GM23338 (cell line): ENCODE data around the gene AKR1C4. TPM values are rescaled to one million over a fixed set of nuclear protein-coding genes. Genes with fewer than 3 reads are reported as not detected.
"Not testable (repeated sequence)": the region's sequence is repeated elsewhere in the genome, so short reads cannot be mapped to it uniquely, and the experiment has no call there.

Source experiments
- ATAC-seq: fragments of 200-7000 bp; cut with Tn5 transposase; 3 replicates; pipeline ENCODE4 v1.9.1; 2020
- DNase-seq: peaks from one replicate; pipeline ENCODE4 v3.0.0-alpha.2; 2015; ENCODE audit warnings: low spot score
- H2AFZ ChIP-seq: fragments of 200-600 bp; sonication (generic); 2 replicates; pipeline ENCODE4 v1.8.0; 2016; ENCODE audit warnings: antibody characterized with exemption, mild to moderate bottlenecking, moderate library complexity
- H3F3A ChIP-seq: fragments of 200-600 bp; sonication (generic); replicated peaks from 2 replicates; pipeline ENCODE4 v1.8.0; 2017; ENCODE audit warnings: antibody characterized with exemption, mixed run types, low read depth
- H3K27ac ChIP-seq: fragments of 200-600 bp; sonication (generic); 2 replicates; pipeline ENCODE4 v1.6.1; 2016; ENCODE audit warnings: low read depth
- H3K27me3 ChIP-seq: fragments of 200-600 bp; sonication (generic); 2 replicates; pipeline ENCODE4 v1.8.0; 2016; ENCODE audit warnings: mild to moderate bottlenecking, mixed run types, moderate library complexity; ENCODE audit not compliant: insufficient read depth
- H3K36me3 ChIP-seq: fragments of 200-600 bp; sonication (generic); 2 replicates; pipeline ENCODE4 v1.8.0; 2016; ENCODE audit warnings: mild to moderate bottlenecking; ENCODE audit not compliant: insufficient read depth
- H3K4me1 ChIP-seq: fragments of 200-600 bp; sonication (generic); 2 replicates; pipeline ENCODE4 v1.8.0; 2016; ENCODE audit warnings: mild to moderate bottlenecking, moderate library complexity; ENCODE audit not compliant: insufficient read depth
- H3K4me2 ChIP-seq: fragments of 200-600 bp; sonication (generic); 2 replicates; pipeline ENCODE4 v1.7.1; 2017; ENCODE audit warnings: mixed run types
- H3K4me3 ChIP-seq: fragments of 200-600 bp; sonication (generic); 2 replicates; pipeline ENCODE4 v1.6.1; 2016; ENCODE audit warnings: mixed run types
- H3K79me2 ChIP-seq: fragments of 200-600 bp; sonication (generic); replicated peaks from 2 replicates; pipeline ENCODE4 v1.8.0; 2017; ENCODE audit warnings: mild to moderate bottlenecking; ENCODE audit not compliant: insufficient read depth
- H3K9me2 ChIP-seq: fragments of 200-600 bp; sonication (generic); 2 replicates; pipeline ENCODE4 v1.8.0; 2017; ENCODE audit not compliant: insufficient read depth
- H4K20me1 ChIP-seq: fragments of 200-600 bp; sonication (generic); replicated peaks from 2 replicates; pipeline ENCODE4 v1.8.0; 2017; ENCODE audit warnings: mild to moderate bottlenecking; ENCODE audit not compliant: insufficient read depth
- H3K27ac Mint-ChIP-seq: 2 replicates; pipeline ENCODE4 v1.8.0; 2020; ENCODE audit warnings: inconsistent platforms, mild to moderate bottlenecking, moderate library complexity, mixed read lengths
- H3K27me3 Mint-ChIP-seq: 3 replicates; pipeline ENCODE4 v1.8.0; 2022; ENCODE audit warnings: low read depth, mild to moderate bottlenecking, moderate library complexity, mixed read lengths, inconsistent platforms; ENCODE audit not compliant: insufficient read depth, poor library complexity
- H3K36me3 Mint-ChIP-seq: 3 replicates; pipeline ENCODE4 v1.8.0; 2021; ENCODE audit warnings: low read depth, mild to moderate bottlenecking, inconsistent platforms, moderate library complexity, mixed read lengths
- H3K4me1 Mint-ChIP-seq: 3 replicates; pipeline ENCODE4 v1.8.0; 2020; ENCODE audit warnings: mild to moderate bottlenecking, inconsistent platforms, mixed read lengths
- H3K4me3 Mint-ChIP-seq: 3 replicates; pipeline ENCODE4 v1.8.0; 2021; ENCODE audit warnings: moderate library complexity, mild to moderate bottlenecking, inconsistent platforms, mixed read lengths
- H3K9me3 Mint-ChIP-seq: 3 replicates; pipeline ENCODE4 v1.8.0; 2020; ENCODE audit warnings: moderate library complexity, mild to moderate bottlenecking, inconsistent platforms, mixed read lengths
- EZH2 ChIP-seq: fragments of 200-600 bp; sonication (generic); IDR thresholded peaks from one replicate; pipeline ENCODE4 v1.8.0; 2017; ENCODE audit warnings: antibody characterized with exemption, mild to moderate bottlenecking, low read depth; ENCODE audit not compliant: unreplicated experiment
- EZH2phosphoT487 ChIP-seq: fragments of 200-600 bp; sonication (generic); IDR thresholded peaks from one replicate; pipeline ENCODE4 v1.8.1; 2018; ENCODE audit warnings: antibody characterized with exemption; ENCODE audit not compliant: unreplicated experiment
- NANOG ChIP-seq: IDR thresholded peaks from 2 replicates; pipeline ENCODE4 v1.6.1; 2016; ENCODE audit warnings: antibody characterized with exemption, borderline replicate concordance
- POLR2AphosphoS5 ChIP-seq: IDR thresholded peaks from 2 replicates; pipeline ENCODE4 v1.6.1; 2016; ENCODE audit warnings: antibody characterized with exemption, low read depth
- ZNF114 ChIP-seq: fragments of 250-450 bp; sonication (Bioruptor Pico); IDR thresholded peaks from 2 replicates; pipeline ENCODE4 v1.5.0; 2020; ENCODE audit warnings: mild to moderate bottlenecking, moderate library complexity
- ZNF331 ChIP-seq: fragments of 250-450 bp; sonication (Bioruptor Pico); IDR thresholded peaks from 2 replicates; pipeline ENCODE4 v1.5.0; 2020; ENCODE audit warnings: low read depth, mild to moderate bottlenecking, moderate library complexity
- polyA plus RNA-seq: library from polyadenylated mRNA; unstranded; fragments of >200 nt; fragmentation: Nextera tagmentation; extraction: Ambion mirVana; gene quantifications from 2 replicates; pipeline ENCODE4 v1.2.1, GENCODE V29; 2016
- total RNA-seq: library from RNA; depleted of rRNA; stranded (reverse); fragments of >200 nt; shearing (Covaris generic); gene quantifications from 2 replicates; pipeline ENCODE4 v1.2.3, GENCODE V29; 2014
- TF ChIP-seq, protein P1 (sequence below), 2 experiments: fragments of 200-600 bp in 1 of 2; sonication (generic) in 1 of 2; conservative IDR thresholded peaks; 2 replicates each; pipeline versions ENCODE4 v1.5.1 to v1.6.1; 2016 to 2017; ENCODE audit warnings: antibody characterized with exemption in 2 of 2, low read depth in 2 of 2, mild to moderate bottlenecking in 2 of 2, moderate library complexity in 1 of 2
- TF ChIP-seq, protein P2 (sequence below): IDR thresholded peaks from one replicate; pipeline ENCODE4 v1.6.1; 2018; ENCODE audit warnings: antibody characterized with exemption; ENCODE audit not compliant: unreplicated experiment

The AKR1C4 gene
- total and polyA plus RNA-seq, 2 experiments from 2014 or later = not detected

DNA sequence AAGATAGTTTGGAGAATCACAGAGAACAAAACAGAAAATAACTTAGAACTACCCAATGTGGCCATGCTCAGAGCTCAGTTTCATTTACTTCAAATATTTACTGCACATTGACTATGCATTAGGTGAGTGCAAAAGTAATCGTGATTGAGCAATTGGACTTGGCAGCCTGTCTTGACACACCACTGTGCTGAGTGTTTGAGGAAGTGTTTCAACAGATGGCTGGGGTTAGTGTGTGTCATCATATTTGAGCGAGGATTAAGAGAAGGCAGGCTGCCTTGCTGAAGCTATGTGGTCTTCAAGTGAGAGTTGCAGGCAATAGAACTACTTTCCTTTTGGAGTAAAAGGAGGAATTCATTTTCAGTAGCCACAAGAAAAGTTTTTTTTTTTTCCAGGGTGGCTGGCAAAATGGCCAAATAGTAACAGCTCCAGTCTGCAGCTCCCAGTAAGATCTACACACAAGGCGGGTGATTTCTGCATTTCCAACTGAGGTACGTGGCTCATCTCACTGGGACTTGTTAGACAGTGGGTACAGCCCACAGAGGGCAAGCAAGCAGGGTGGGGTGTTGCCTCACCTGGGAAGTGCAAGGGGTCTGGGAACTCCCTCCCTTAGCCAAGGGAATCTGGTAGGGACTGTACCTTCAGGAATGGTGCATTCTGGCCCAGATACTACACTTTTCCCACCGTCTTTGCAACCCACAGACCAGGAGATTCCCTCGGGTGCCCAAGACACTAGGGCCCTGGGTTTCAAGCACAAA, 37.6 kb downstream of the AKR1C4 start (continued):
- TF ChIP-seq, protein P1, sequence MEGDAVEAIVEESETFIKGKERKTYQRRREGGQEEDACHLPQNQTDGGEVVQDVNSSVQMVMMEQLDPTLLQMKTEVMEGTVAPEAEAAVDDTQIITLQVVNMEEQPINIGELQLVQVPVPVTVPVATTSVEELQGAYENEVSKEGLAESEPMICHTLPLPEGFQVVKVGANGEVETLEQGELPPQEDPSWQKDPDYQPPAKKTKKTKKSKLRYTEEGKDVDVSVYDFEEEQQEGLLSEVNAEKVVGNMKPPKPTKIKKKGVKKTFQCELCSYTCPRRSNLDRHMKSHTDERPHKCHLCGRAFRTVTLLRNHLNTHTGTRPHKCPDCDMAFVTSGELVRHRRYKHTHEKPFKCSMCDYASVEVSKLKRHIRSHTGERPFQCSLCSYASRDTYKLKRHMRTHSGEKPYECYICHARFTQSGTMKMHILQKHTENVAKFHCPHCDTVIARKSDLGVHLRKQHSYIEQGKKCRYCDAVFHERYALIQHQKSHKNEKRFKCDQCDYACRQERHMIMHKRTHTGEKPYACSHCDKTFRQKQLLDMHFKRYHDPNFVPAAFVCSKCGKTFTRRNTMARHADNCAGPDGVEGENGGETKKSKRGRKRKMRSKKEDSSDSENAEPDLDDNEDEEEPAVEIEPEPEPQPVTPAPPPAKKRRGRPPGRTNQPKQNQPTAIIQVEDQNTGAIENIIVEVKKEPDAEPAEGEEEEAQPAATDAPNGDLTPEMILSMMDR (conservative IDR thresholded peaks at IDR 0.05; ENCODE audit: low read depth in 2 of 2) = no peak
- TF ChIP-seq ZNF331 (no peak), POLR2AphosphoS5 (no peak), ZNF114 (CRISPR knock-in tag) (no peak), EZH2 (no peak)
- TF ChIP-seq, protein P2, sequence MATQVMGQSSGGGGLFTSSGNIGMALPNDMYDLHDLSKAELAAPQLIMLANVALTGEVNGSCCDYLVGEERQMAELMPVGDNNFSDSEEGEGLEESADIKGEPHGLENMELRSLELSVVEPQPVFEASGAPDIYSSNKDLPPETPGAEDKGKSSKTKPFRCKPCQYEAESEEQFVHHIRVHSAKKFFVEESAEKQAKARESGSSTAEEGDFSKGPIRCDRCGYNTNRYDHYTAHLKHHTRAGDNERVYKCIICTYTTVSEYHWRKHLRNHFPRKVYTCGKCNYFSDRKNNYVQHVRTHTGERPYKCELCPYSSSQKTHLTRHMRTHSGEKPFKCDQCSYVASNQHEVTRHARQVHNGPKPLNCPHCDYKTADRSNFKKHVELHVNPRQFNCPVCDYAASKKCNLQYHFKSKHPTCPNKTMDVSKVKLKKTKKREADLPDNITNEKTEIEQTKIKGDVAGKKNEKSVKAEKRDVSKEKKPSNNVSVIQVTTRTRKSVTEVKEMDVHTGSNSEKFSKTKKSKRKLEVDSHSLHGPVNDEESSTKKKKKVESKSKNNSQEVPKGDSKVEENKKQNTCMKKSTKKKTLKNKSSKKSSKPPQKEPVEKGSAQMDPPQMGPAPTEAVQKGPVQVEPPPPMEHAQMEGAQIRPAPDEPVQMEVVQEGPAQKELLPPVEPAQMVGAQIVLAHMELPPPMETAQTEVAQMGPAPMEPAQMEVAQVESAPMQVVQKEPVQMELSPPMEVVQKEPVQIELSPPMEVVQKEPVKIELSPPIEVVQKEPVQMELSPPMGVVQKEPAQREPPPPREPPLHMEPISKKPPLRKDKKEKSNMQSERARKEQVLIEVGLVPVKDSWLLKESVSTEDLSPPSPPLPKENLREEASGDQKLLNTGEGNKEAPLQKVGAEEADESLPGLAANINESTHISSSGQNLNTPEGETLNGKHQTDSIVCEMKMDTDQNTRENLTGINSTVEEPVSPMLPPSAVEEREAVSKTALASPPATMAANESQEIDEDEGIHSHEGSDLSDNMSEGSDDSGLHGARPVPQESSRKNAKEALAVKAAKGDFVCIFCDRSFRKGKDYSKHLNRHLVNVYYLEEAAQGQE = no peak

DNA sequence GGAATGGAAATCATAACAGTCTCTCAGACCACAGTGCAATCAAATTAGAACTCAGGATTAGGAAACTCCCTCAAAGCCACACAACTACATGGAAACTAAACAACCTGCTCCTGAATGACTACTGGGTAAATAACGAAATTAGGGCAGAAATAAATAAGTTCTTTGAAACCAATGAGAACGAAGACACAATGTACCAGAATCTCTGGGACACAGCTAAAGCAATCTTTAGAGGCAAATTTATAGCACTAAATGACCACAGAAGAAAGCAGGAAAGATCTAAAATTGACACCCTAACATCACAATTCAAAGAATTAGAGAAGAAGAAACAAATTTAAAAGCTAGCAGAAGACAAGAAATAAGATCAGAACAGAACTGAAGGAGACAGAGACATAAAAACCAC, 40.9 kb downstream of the AKR1C4 start:
- H3K9me3 Mint-ChIP-seq = peaks cover 29% of the 10 kb centered on the region
- DNase-seq, H3K27ac Mint-ChIP-seq, H3K79me2 ChIP-seq, H3K4me2 ChIP-seq, H3K27me3 Mint-ChIP-seq, H3K27me3 ChIP-seq, H4K20me1 ChIP-seq, H3K4me1 Mint-ChIP-seq, H3K36me3 ChIP-seq, H3K36me3 Mint-ChIP-seq, ATAC-seq, H3K4me1 ChIP-seq, H3F3A ChIP-seq, H2AFZ ChIP-seq, H3K27ac ChIP-seq, H3K9me2 ChIP-seq, H3K4me3 Mint-ChIP-seq, H3K4me3 ChIP-seq: not testable (repeated sequence)

DNA sequence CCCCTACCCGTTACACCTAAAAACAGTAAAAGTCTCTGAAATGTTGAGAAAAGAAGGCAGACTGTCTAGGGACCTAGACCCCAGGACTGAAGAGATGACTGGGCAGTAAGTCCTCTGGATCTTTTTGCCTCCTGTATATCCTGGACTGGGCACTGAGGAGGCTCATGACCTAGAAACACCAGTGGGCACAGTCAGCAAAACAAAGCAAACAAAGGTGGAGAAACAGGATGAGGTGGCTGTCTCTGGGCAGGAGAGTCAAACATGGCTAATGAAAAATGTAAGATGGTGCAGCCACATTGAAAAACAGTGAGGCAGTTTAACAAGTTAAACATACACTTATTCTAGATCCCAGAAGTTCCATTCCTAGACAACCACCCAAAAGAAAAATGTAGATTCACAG, 45.9 kb downstream of the AKR1C4 start:
- Histone ChIP-seq H4K20me1 (no peaks in the 10 kb centered on the region), H3K79me2 (no peaks in the 10 kb centered on the region), H3K4me3 (no peak overlapping the region), H3K36me3 (no peaks in the 10 kb centered on the region), H3K4me1 (no peaks in the 10 kb centered on the region), H3K27ac (no peak overlapping the region), H2AFZ (no peak overlapping the region), H3K4me2 (no peak overlapping the region), H3K9me2 (no peaks in the 10 kb centered on the region), H3F3A (no peaks in the 10 kb centered on the region), H3K27me3 (no peaks in the 10 kb centered on the region)
- Mint-ChIP-seq H3K36me3 (no peaks in the 10 kb centered on the region), H3K4me3 (no peak overlapping the region), H3K27ac (no peak overlapping the region), H3K27me3 (peaks cover 6% of the 10 kb centered on the region), H3K9me3 (peaks cover 20% of the 10 kb centered on the region), H3K4me1 (no peaks in the 10 kb centered on the region)
- DNase-seq = no peak
- no peak for ATAC-seq
- no peak for TF ChIP-seq ZNF331
- TF ChIP-seq POLR2AphosphoS5 = no peak
- TF ChIP-seq EZH2 = no peak
- TF ChIP-seq NANOG = no peak
- no peak for TF ChIP-seq EZH2phosphoT487
- TF ChIP-seq, protein P1 (conservative IDR thresholded peaks at IDR 0.05; ENCODE audit: low read depth in 2 of 2) = no peak
- TF ChIP-seq, protein P2 = no peak
